Neutrophil (primary cell): ENCODE results near the gene RARS1.

Source experiments
- H3K27ac ChIP-seq: fragments of 200-600 bp; sonication (generic); 2 replicates; pipeline ENCODE4 v1.5.1; 2016; ENCODE audit warnings: mild to moderate bottlenecking, moderate library complexity
- H3K27me3 ChIP-seq: fragments of 200-600 bp; sonication (generic); 2 replicates; pipeline ENCODE4 v1.6.0; 2016; ENCODE audit warnings: mild to moderate bottlenecking
- H3K36me3 ChIP-seq: fragments of 200-600 bp; sonication (generic); 2 replicates; pipeline ENCODE4 v1.5.1; 2017
- H3K4me1 ChIP-seq, 2 experiments: fragments of 200-600 bp in 1 of 2; sonication (generic) in 1 of 2; 1 replicate in 1 of 2; 2 replicates in 1 of 2; pipeline versions ENCODE4 v1.5.1 to v1.6.1; 2013 to 2016; ENCODE audit warnings: low read depth in 1 of 2, low read length in 1 of 2, mild to moderate bottlenecking in 1 of 2, moderate library complexity in 1 of 2; ENCODE audit not compliant: control insufficient read depth in 1 of 2, insufficient read depth in 1 of 2
- H3K4me3 ChIP-seq, 2 experiments: fragments of 200-600 bp in 1 of 2; sonication (generic) in 1 of 2; 1 replicate in 1 of 2; 2 replicates in 1 of 2; pipeline ENCODE4 v1.5.1; 2013 to 2016; ENCODE audit warnings: low read depth in 1 of 2, low read length in 1 of 2, mild to moderate bottlenecking in 1 of 2, moderate library complexity in 1 of 2
- H3K9me3 ChIP-seq: fragments of 200-600 bp; sonication (generic); 2 replicates; pipeline ENCODE4 v1.5.1; 2016
- TF ChIP-seq, protein P1 (sequence below): fragments of 200-600 bp; sonication (generic); IDR thresholded peaks from 2 replicates; pipeline ENCODE4 v1.5.1; 2016; ENCODE audit warnings: antibody characterized with exemption

The RARS1 gene

DNA sequence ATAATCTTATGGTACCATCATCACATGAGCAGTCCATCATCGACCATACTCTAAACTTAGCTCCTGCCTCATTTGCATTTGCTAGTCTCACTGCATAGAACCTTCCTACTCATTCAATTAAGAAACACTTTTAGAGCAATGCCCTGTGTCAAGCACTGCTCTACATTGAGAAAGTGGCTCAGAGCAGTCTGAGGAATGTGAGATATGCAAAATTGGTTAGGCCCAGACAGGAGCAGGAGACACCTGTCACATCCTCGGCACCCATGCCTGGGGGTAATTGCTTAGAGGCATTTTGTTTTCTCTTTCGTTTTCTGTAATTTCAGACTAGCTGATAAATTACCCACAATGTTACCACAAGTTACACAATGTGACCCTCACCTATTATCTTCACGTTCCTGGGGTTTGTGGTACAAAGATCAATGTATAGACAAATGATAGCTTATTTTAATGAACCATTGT, 4.9 kb upstream of the RARS1 start:
- H3K4me3 ChIP-seq = no peak overlapping the region
- TF ChIP-seq, protein P1, sequence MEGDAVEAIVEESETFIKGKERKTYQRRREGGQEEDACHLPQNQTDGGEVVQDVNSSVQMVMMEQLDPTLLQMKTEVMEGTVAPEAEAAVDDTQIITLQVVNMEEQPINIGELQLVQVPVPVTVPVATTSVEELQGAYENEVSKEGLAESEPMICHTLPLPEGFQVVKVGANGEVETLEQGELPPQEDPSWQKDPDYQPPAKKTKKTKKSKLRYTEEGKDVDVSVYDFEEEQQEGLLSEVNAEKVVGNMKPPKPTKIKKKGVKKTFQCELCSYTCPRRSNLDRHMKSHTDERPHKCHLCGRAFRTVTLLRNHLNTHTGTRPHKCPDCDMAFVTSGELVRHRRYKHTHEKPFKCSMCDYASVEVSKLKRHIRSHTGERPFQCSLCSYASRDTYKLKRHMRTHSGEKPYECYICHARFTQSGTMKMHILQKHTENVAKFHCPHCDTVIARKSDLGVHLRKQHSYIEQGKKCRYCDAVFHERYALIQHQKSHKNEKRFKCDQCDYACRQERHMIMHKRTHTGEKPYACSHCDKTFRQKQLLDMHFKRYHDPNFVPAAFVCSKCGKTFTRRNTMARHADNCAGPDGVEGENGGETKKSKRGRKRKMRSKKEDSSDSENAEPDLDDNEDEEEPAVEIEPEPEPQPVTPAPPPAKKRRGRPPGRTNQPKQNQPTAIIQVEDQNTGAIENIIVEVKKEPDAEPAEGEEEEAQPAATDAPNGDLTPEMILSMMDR = no peak
- H3K4me1 ChIP-seq = peaks cover 3 to 4% of the 10 kb centered on the region in 2 experiments
- H3K27me3 ChIP-seq = peaks cover 30% of the 10 kb centered on the region
- no peak overlapping the region for H3K27ac ChIP-seq
- no peaks in the 10 kb centered on the region for H3K9me3 ChIP-seq
- no peaks in the 10 kb centered on the region for H3K36me3 ChIP-seq

DNA sequence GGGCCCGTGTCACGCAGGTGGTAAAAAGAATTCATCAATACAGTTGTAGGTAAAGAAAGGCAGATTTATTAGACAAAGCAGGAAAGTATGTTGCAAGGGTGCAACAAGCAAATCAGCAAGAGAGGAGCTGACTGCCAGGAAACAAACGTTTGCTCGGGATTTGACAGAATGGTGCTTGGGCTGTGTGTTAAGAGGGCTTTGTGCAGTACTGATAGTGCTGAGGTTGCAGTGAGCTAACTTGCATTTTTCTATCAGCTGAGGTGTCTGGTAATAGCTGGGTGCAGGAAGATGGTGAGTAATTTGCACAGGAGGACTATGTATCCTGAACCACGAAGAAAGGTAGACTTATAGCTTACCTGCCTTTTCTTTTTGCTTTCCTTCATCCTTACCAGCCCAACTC, 3.9 kb upstream of the RARS1 start:
- H3K27me3 ChIP-seq = peaks cover 30% of the 10 kb centered on the region

DNA sequence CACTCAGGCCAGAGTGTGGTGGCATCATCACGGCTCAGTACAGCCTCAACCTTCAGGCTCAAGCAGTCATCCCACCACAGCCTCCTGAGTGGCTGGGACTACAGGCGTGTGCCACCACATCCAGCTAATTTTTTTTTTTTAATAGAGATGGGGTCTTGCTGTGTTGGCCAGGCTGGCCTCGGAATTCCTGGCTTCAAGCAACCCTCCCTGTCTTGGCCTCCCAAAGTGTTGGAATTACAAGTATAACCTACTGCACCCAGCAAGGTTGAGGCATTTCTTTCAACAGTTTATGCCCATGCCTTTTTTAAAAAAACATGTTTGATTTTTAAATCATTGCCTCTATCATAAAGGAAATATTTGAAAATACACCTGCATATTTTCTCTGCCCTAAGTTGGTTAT, 2.8 kb downstream of the RARS1 start:
- Histone ChIP-seq H3K36me3 (peaks cover 60% of the 10 kb centered on the region), H3K4me1 (peaks cover 13 to 15% of the 10 kb centered on the region in 2 experiments), H3K9me3 (no peaks in the 10 kb centered on the region)

More for the DNA sequence above, 3.9 kb upstream of the RARS1 start:
- Histone ChIP-seq H3K9me3 (no peaks in the 10 kb centered on the region), H3K27ac (no peak overlapping the region), H3K4me1 (peaks cover 12% of the 10 kb centered on the region in 2 experiments), H3K36me3 (no peaks in the 10 kb centered on the region), H3K4me3 (no peak overlapping the region)
- TF ChIP-seq, protein P1 = no peak

DNA sequence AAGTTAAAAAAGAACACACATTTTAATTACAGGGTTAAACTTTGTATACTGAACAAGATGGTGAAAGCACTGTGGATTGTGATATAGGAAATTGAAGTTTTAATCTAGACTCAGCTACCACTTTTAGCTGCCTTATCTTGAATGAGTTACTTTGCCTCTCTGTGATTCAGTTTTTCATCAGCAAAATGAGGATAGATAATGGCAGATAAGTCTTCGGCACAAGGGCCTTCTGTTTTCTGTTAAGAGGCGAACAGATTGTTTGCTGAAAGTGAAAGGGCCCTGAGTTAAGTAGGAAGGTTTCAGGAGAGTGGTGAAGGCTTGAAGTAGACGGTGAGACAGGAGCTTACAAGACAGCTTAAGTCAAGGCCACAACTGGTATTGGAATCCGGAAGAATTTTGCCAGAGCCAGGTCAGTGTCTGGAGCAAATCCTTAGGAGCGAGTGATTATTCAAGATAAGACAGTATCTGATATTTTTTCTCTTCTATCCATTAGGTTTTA, 7.8 kb downstream of the RARS1 start:
- TF ChIP-seq, protein P1 = no peak

More for the DNA sequence above, 2.8 kb downstream of the RARS1 start:
- Histone ChIP-seq H3K27me3 (peaks cover 15% of the 10 kb centered on the region), H3K4me3 (no peak overlapping the region), H3K27ac (no peak overlapping the region)
- TF ChIP-seq, protein P1 = no peak

DNA sequence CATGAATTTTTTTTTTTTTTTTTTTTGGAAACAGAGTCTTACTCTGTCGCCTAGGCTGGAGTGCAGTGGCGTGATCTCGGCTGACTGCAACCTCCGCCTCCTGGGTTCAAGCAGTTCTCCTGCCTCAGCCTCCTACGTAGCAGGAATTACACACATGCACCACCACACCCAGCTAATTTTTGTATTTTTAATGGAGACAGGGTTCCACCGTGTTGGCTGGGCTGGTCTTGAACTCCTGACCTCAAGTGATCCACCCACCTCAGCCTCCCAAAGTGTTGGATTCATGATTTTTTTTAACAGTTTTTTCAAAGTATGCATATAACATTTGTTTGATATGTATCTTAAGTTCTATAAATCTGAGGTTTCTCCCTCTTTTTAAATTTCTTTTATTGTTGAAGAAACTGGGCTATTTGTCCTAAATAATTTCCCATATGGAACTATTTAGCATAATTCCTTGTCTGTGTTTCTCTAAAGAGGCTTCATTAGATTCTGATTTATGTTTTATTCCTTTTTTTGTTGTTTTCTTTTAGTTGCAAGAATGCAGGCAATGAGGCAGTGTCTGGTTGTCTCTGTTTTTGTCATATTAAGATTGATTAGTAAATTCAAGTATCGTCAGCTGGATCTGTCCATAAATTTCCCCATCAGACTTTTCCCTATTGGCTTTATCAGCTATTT, 16.4 kb downstream of the RARS1 start:
- no peak overlapping the region for H3K4me3 ChIP-seq
- no peaks in the 10 kb centered on the region for H3K27me3 ChIP-seq
- H3K9me3 ChIP-seq = no peaks in the 10 kb centered on the region
- H3K27ac ChIP-seq = no peak overlapping the region
- H3K4me1 ChIP-seq = no peaks in the 10 kb centered on the region
- TF ChIP-seq, protein P1 = no peak
- peaks cover 74% of the 10 kb centered on the region for H3K36me3 ChIP-seq

More for the DNA sequence above, 7.8 kb downstream of the RARS1 start:
- Histone ChIP-seq H3K36me3 (peaks cover 96% of the 10 kb centered on the region), H3K9me3 (no peaks in the 10 kb centered on the region), H3K27ac (no peak overlapping the region), H3K27me3 (no peaks in the 10 kb centered on the region), H3K4me3 (no peak overlapping the region), H3K4me1 (no peaks in the 10 kb centered on the region)
